ENCODE measurements around the gene KIF5B.

DNA sequence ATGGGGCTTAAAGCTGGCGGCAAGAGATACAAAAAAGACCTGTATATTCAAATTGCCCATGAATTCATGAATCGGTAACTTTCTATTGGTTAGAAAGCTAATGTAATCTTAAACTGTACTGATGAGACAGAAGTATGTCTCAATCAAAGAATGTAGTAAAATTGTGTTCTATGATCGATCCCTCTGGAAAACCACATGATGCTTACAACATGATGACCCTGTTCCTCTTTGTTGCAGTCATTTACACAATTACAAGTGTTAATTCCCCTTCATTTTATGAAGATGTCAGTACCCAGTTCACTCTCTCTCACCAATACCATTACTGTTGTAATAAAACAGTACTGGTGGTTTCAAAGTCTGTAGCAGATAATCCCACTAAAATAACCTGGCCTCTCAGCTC, 10.1 kb downstream of the KIF5B start:
- TF ChIP-seq GATA2 (IDR thresholded peaks at IDR 0.05; ENCODE audit: low read depth, low read length) (no peak), GATA3 (IDR thresholded peaks at IDR 0.05; ENCODE audit: low read depth, low read length) (no peak)

Data from SH-SY5Y (cell line).